Measurements from ENCODE around the gene THBS4.

DNA sequence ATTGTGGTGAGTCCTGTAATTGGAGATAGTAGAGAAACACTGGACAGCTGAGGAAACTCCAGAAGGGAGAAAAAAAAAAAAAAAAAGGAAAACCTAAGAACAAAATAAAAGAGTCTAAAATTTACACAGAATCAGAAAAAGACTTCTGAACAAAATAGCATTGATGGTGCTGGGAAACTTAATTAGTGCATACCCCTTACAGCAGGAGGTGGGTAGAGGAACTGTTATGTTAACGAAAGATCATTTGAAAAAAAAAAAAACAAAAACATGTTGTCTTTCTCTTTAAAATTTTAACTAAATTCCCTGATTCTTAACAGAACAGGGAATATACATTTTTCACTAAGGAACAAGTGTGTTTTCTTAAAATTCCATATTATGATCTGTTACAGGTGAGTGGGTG is 32.5 kb upstream of the THBS4 start:
- TF ChIP-seq CTCF (IDR thresholded peaks at IDR 0.05) (no peak), POLR2AphosphoS5 (IDR thresholded peaks at IDR 0.05) (no peak), EP300 (IDR thresholded peaks at IDR 0.05) (no peak)
